Esophagus squamous epithelium (tissue), 4 donors: ENCODE results near the gene KRT39.

Experiments used
- CTCF ChIP-seq, 6 experiments: fragments of 450-650 bp in 4 of 6; fragments of 200-600 bp in 2 of 6; sonication (generic) in 2 of 6; IDR thresholded peaks; one replicate each; pipeline ENCODE4 v1.5.1; 2016 to 2019; ENCODE audit warnings: antibody characterized with exemption in 6 of 6, mild to moderate bottlenecking in 4 of 6, moderate library complexity in 4 of 6
- POLR2A ChIP-seq, 4 donors: fragments of 450-650 bp; IDR thresholded peaks; one replicate each; pipeline ENCODE4 v1.6.1; 2017; ENCODE audit warnings: antibody characterized with exemption in 4 of 4, mild to moderate bottlenecking in 4 of 4, moderate library complexity in 3 of 4

GRCh38 chr17:41008811-41009210, 42.1 kb upstream of the KRT39 start, which contains the start of gene KRTAP3-1:
- TF ChIP-seq CTCF (IDR thresholded peaks at IDR 0.05), result no peak
- TF ChIP-seq POLR2A (IDR thresholded peaks at IDR 0.05), result no peak
